GM12891 (cell line): Measurements from ENCODE around the gene KRTAP3-3.

Experiments
- PAX5 ChIP-seq: IDR thresholded peaks from 2 replicates; pipeline ENCODE4 v1.6.1; 2011; ENCODE audit warnings: low read length, moderate library complexity, mild to moderate bottlenecking; ENCODE audit not compliant: insufficient read depth, severe bottlenecking
- POLR2A ChIP-seq: IDR thresholded peaks from 2 replicates; pipeline ENCODE4 v1.6.1; 2011; ENCODE audit warnings: low read depth, low read length, control low read depth
- POLR2AphosphoS5 ChIP-seq: IDR thresholded peaks from 2 replicates; pipeline ENCODE4 v1.6.1; 2011; ENCODE audit warnings: low read depth, low read length, control low read depth
- SPI1 ChIP-seq: IDR thresholded peaks from 2 replicates; pipeline ENCODE4 v1.6.1; 2011; ENCODE audit warnings: low read depth, low read length, control low read depth
- TAF1 ChIP-seq: IDR thresholded peaks from 2 replicates; pipeline ENCODE4 v1.6.1; 2011; ENCODE audit warnings: low read depth, low read length, control low read depth

- no peak for TF ChIP-seq TAF1
- TF ChIP-seq POLR2A, result no peak
- TF ChIP-seq POLR2AphosphoS5, result no peak
- no peak for TF ChIP-seq PAX5
- no peak for TF ChIP-seq SPI1
Observed at GRCh38 chr17:41013606-41014005, 19.6 kb upstream of the KRTAP3-3 start.
